Keratinocyte (primary cell): Measurements from ENCODE around the gene C19orf12.

Experiments used
- EZH2 ChIP-seq: IDR thresholded peaks from one replicate; pipeline ENCODE4 v1.6.1; 2012; ENCODE audit warnings: inconsistent platforms, mild to moderate bottlenecking, low read length, moderate library complexity
- TF ChIP-seq, protein P1 (sequence below), 3 experiments: IDR thresholded peaks in 1 of 3; conservative IDR thresholded peaks in 1 of 3; optimal IDR thresholded peaks in 1 of 3; 2 replicates in 2 of 3; 3 replicates in 1 of 3; pipeline versions ENCODE3 to v1.5.1; 2011; ENCODE audit warnings: low read length in 3 of 3, mild to moderate bottlenecking in 3 of 3, moderate library complexity in 2 of 3, control low read depth in 1 of 3, inconsistent platforms in 1 of 3; ENCODE audit not compliant: insufficient read depth in 2 of 3; ENCODE audit errors: extremely low read depth in 1 of 3

DNA sequence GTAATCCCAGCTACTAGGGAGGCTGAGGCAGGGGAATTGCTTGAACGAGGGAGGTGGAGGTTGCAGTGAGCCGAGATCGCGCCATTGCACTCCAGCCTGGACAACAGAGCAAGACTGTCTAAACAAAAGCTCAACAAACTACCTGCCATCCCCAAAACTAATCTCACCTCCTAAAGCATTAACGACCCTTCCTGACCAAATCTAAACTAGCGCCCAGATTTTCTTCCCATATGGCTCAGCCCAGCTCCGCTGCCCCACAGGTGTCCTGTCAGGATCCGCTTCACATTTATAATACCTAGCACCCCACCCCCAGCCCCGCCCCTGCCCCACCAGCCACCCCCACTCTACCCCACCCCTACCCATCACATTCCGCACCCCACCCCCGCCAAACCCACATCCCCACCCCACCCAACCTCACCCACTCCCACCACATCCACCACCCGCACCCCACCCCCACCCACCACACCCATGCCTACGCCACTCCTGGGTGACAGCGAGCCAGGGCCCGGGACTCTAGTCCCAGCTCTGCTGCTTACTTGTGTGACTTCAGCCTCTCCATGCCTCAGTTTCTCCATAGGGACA is 599 bp downstream of the C19orf12 start:
- TF ChIP-seq, protein P1, sequence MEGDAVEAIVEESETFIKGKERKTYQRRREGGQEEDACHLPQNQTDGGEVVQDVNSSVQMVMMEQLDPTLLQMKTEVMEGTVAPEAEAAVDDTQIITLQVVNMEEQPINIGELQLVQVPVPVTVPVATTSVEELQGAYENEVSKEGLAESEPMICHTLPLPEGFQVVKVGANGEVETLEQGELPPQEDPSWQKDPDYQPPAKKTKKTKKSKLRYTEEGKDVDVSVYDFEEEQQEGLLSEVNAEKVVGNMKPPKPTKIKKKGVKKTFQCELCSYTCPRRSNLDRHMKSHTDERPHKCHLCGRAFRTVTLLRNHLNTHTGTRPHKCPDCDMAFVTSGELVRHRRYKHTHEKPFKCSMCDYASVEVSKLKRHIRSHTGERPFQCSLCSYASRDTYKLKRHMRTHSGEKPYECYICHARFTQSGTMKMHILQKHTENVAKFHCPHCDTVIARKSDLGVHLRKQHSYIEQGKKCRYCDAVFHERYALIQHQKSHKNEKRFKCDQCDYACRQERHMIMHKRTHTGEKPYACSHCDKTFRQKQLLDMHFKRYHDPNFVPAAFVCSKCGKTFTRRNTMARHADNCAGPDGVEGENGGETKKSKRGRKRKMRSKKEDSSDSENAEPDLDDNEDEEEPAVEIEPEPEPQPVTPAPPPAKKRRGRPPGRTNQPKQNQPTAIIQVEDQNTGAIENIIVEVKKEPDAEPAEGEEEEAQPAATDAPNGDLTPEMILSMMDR (optimal IDR thresholded peaks at IDR 0.05 in 1 of 3, IDR thresholded peaks at IDR 0.05 in 1 of 3, conservative IDR thresholded peaks at IDR 0.05 in 1 of 3; ENCODE audit: extremely low read depth in 1 of 3, insufficient read depth in 2 of 3, low read length in 3 of 3), result no peak
- no peak for TF ChIP-seq EZH2
